B cell (primary cell): ENCODE measurements around the gene CD226. TPM values are rescaled to one million over a fixed set of nuclear protein-coding genes. Genes with fewer than 3 reads are reported as not detected.

Experiments used
- ATAC-seq: fragments of 200-7000 bp; cut with Tn5 transposase; one replicate; pipeline ENCODE4 v1.10.0; 2021; ENCODE audit warnings: low read depth, mild to moderate bottlenecking, moderate number of reproducible peaks, moderate library complexity
- CTCF ChIA-PET: fragments of 350-600 bp; sonication (Branson Sonifier 250); formaldehyde crosslinking; loops from one replicate; lab custom pipeline; 2021; ENCODE audit warnings: antibody characterized with exemption, inconsistent platforms; lab: Charles Lee
- POLR2A ChIA-PET: fragments of 350-600 bp; sonication (Branson Sonifier 250); formaldehyde crosslinking; loops from one replicate; lab custom pipeline; 2021; ENCODE audit warnings: antibody characterized with exemption; lab: Charles Lee
- DNase-seq: peaks from one replicate; pipeline ENCODE4 v3.0.0; 2013
- H2AFZ ChIP-seq: 2 replicates; pipeline ENCODE4 v1.6.1; 2012; ENCODE audit warnings: mild to moderate bottlenecking, low read depth, low read length; ENCODE audit not compliant: insufficient read depth, poor library complexity, severe bottlenecking
- H3K27ac ChIP-seq, 2 donors: 1 replicate in 1 of 2; 2 replicates in 1 of 2; pipeline ENCODE4 v1.5.1; 2012 to 2013; ENCODE audit warnings: low read length in 2 of 2, mild to moderate bottlenecking in 2 of 2, moderate library complexity in 1 of 2
- H3K27me3 ChIP-seq, 4 experiments: fragments of 200-600 bp in 1 of 4; sonication (generic) in 1 of 4; replicated peaks in 1 of 4; 1 replicate in 2 of 4; 2 replicates in 2 of 4; pipeline versions ENCODE4 v1.6.1 to v1.7.0; 2013 to 2016; ENCODE audit warnings: low read length in 3 of 4, mild to moderate bottlenecking in 2 of 4, mixed read lengths in 1 of 4, moderate library complexity in 1 of 4; ENCODE audit not compliant: insufficient read depth in 4 of 4, control insufficient read depth in 3 of 4; ENCODE audit errors: control extremely low read depth in 1 of 4
- H3K36me3 ChIP-seq, 2 experiments: replicated peaks in 1 of 2; 1 replicate in 1 of 2; 2 replicates in 1 of 2; pipeline versions ENCODE4 v1.6.1 to v1.7.1; 2013; ENCODE audit warnings: low read length in 1 of 2; ENCODE audit not compliant: insufficient read depth in 2 of 2, control insufficient read depth in 1 of 2; ENCODE audit errors: control extremely low read depth in 1 of 2, extremely low read depth in 1 of 2
- H3K4me1 ChIP-seq, 2 donors: fragments of 200-600 bp in 1 of 2; sonication (generic) in 1 of 2; 1 replicate in 1 of 2; 2 replicates in 1 of 2; pipeline versions ENCODE4 v1.5.1 to v1.6.1; 2013 to 2017; ENCODE audit warnings: low read length in 2 of 2; ENCODE audit not compliant: control insufficient read depth in 2 of 2, insufficient read depth in 2 of 2
- H3K4me2 ChIP-seq: replicated peaks from 2 replicates; pipeline ENCODE3; 2012; ENCODE audit warnings: mild to moderate bottlenecking, low read depth, low read length; ENCODE audit not compliant: poor library complexity, severe bottlenecking
- H3K4me3 ChIP-seq, 5 experiments: fragments of 200-600 bp in 1 of 5; sonication (generic) in 1 of 5; 1 replicate in 3 of 5; 2 replicates in 2 of 5; pipeline versions ENCODE4 v1.5.1 to v1.7.0; 2011 to 2016; ENCODE audit warnings: low read length in 4 of 5, mild to moderate bottlenecking in 4 of 5, low read depth in 2 of 5, control low read depth in 1 of 5, moderate library complexity in 1 of 5; ENCODE audit not compliant: insufficient read depth in 1 of 5; ENCODE audit errors: control extremely low read depth in 1 of 5, extremely low read depth in 1 of 5
- H3K79me2 ChIP-seq: fragments of 200-600 bp; sonication (generic); one replicate; pipeline ENCODE4 v1.6.0; 2016; ENCODE audit warnings: low read length; ENCODE audit not compliant: control insufficient read depth, insufficient read depth
- H3K9ac ChIP-seq: fragments of 200-600 bp; sonication (generic); 2 replicates; pipeline ENCODE4 v1.6.1; 2017; ENCODE audit warnings: mild to moderate bottlenecking, low read length, moderate library complexity
- H3K9me3 ChIP-seq, 3 donors: one replicate each; pipeline versions ENCODE4 v1.6.1 to v1.7.1; 2013; ENCODE audit warnings: low read length in 2 of 3; ENCODE audit not compliant: control insufficient read depth in 2 of 3, insufficient read depth in 1 of 3; ENCODE audit errors: control extremely low read depth in 1 of 3
- H4K20me1 ChIP-seq: 2 replicates; pipeline ENCODE4 v1.6.0; 2012; ENCODE audit warnings: mild to moderate bottlenecking, low read length; ENCODE audit not compliant: insufficient read depth, control insufficient read depth, poor library complexity, severe bottlenecking
- H3K27ac Mint-ChIP-seq: one replicate; pipeline ENCODE4 v1.8.0; 2021; ENCODE audit warnings: mixed read lengths
- H3K27me3 Mint-ChIP-seq: one replicate; pipeline ENCODE4 v1.8.0; 2021; ENCODE audit warnings: mixed read lengths
- H3K4me1 Mint-ChIP-seq: one replicate; pipeline ENCODE4 v1.8.0; 2021; ENCODE audit warnings: mixed read lengths
- H3K4me3 Mint-ChIP-seq: one replicate; pipeline ENCODE4 v1.8.0; 2021; ENCODE audit warnings: mixed read lengths
- H3K9me3 Mint-ChIP-seq: one replicate; pipeline ENCODE4 v1.8.0; 2022; ENCODE audit warnings: mixed read lengths; ENCODE audit not compliant: insufficient read depth
- EZH2 ChIP-seq: IDR thresholded peaks from 2 replicates; pipeline ENCODE4 v1.6.1; 2012; ENCODE audit warnings: borderline replicate concordance, low read depth, mild to moderate bottlenecking, moderate library complexity, low read length; ENCODE audit not compliant: insufficient read depth, poor library complexity, severe bottlenecking
- WGBS: methylation state at CpG from one replicate; pipeline ENCODE4 v1.1.5; 2013; ENCODE audit warnings: missing lambda C conversion rate; ENCODE audit not compliant: insufficient coverage; 5-methylcytosine and 5-hydroxymethylcytosine counted together
- intact Hi-C: fragments of 100-400 bp; cut with micrococcal nuclease; formaldehyde crosslinking; loops from one replicate; pipeline ENCODE4 v1.10.0; 2022
- polyA plus RNA-seq: library from polyadenylated mRNA; depleted of rRNA; stranded (reverse); fragments of >200 nt; gene quantifications from 2 replicates; pipeline ENCODE4 v1.2.3, GENCODE V29; 2012
- total RNA-seq, 2 donors: library from RNA; stranded (reverse); fragments of 120-200 nt in 1 of 2; gene quantifications; 1 replicate in 1 of 2; 2 replicates in 1 of 2; pipeline versions ENCODE4 v1.2.3 to v1.2.4, GENCODE V29; 2013 to 2022
- TF ChIP-seq, protein P1 (sequence below): fragments of 200-600 bp; IDR thresholded peaks from one replicate; pipeline ENCODE4 v1.8.0; 2022; ENCODE audit warnings: antibody characterized with exemption, mild to moderate bottlenecking

CD226 gene
- total and polyA plus RNA-seq, 2 donors (not counting 1 experiment from before 2014, with no cell fraction given), result 0.78 to 2.6 TPM

GRCh38 chr18:69841117-69841516, 106.6 kb downstream of the CD226 start:
- Mint-ChIP-seq H3K4me1 (no peaks in the 10 kb centered on the region), H3K27me3 (peaks cover 4% of the 10 kb centered on the region), H3K9me3 (no peaks in the 10 kb centered on the region), H3K4me3 (no peak overlapping the region), H3K27ac (no peak overlapping the region)
- ChIA-PET POLR2A (no interaction called here), CTCF (no interaction called here)
- Histone ChIP-seq H3K79me2 (no peaks in the 10 kb centered on the region), H3K27ac (no peak overlapping the region), H2AFZ (no peak overlapping the region), H3K27me3 (no peaks in the 10 kb centered on the region), H3K9ac (no peak overlapping the region), H3K4me3 (no peak overlapping the region), H3K4me1 (no peaks in the 10 kb centered on the region), H3K9me3 (peaks cover 0 to 4% (median 0%) of the 10 kb centered on the region in 3 donors), H3K36me3 (no peaks in the 10 kb centered on the region), H4K20me1 (no peaks in the 10 kb centered on the region), H3K4me2 (no peak overlapping the region)
- intact Hi-C loops, result no loop called here
- ATAC-seq (no peak), DNase-seq (no peak)
- TF ChIP-seq, protein P1, sequence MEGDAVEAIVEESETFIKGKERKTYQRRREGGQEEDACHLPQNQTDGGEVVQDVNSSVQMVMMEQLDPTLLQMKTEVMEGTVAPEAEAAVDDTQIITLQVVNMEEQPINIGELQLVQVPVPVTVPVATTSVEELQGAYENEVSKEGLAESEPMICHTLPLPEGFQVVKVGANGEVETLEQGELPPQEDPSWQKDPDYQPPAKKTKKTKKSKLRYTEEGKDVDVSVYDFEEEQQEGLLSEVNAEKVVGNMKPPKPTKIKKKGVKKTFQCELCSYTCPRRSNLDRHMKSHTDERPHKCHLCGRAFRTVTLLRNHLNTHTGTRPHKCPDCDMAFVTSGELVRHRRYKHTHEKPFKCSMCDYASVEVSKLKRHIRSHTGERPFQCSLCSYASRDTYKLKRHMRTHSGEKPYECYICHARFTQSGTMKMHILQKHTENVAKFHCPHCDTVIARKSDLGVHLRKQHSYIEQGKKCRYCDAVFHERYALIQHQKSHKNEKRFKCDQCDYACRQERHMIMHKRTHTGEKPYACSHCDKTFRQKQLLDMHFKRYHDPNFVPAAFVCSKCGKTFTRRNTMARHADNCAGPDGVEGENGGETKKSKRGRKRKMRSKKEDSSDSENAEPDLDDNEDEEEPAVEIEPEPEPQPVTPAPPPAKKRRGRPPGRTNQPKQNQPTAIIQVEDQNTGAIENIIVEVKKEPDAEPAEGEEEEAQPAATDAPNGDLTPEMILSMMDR, result no peak
- no peak for TF ChIP-seq EZH2
- WGBS, result 97% methylated on average over 4 of the region's 9 CpGs

- Histone ChIP-seq H3K4me1 (no peaks in the 10 kb centered on the region), H3K4me3 (no peak overlapping the region), H2AFZ (no peak overlapping the region), H4K20me1 (no peaks in the 10 kb centered on the region), H3K4me2 (no peak overlapping the region), H3K9ac (no peak overlapping the region), H3K79me2 (no peaks in the 10 kb centered on the region), H3K36me3 (no peaks in the 10 kb centered on the region), H3K27me3 (no peaks in the 10 kb centered on the region), H3K9me3 (peaks cover 0 to 4% (median 0%) of the 10 kb centered on the region in 3 donors), H3K27ac (no peak overlapping the region)
- TF ChIP-seq EZH2, result no peak
- TF ChIP-seq, protein P1, result no peak
- ChIA-PET POLR2A (no interaction called here), CTCF (interaction anchor here (1.2 kb wide), 1 partner anchor 10 kb away, joined by 5 read pairs; no protein-coding TSS in a partner anchor)
- ATAC-seq (no peak), DNase-seq (no peak)
- WGBS, result 95% methylated on average over 6 of the region's 7 CpGs
- no peak overlapping the region for H3K27ac Mint-ChIP-seq
- no peaks in the 10 kb centered on the region for H3K9me3 Mint-ChIP-seq
- no peaks in the 10 kb centered on the region for H3K4me1 Mint-ChIP-seq
- intact Hi-C loops, result no loop called here
- peaks cover 4% of the 10 kb centered on the region for H3K27me3 Mint-ChIP-seq
- H3K4me3 Mint-ChIP-seq, result no peak overlapping the region
These were observed 107.2 kb downstream of the CD226 start for GRCh38 chr18:69840445-69840844.
